ENCODE results near the gene ACO2.
"Not testable (repeated sequence)": the region's sequence is repeated elsewhere in the genome, so short reads cannot be mapped to it uniquely, and the experiment has no call there.

ACO2 gene

DNA sequence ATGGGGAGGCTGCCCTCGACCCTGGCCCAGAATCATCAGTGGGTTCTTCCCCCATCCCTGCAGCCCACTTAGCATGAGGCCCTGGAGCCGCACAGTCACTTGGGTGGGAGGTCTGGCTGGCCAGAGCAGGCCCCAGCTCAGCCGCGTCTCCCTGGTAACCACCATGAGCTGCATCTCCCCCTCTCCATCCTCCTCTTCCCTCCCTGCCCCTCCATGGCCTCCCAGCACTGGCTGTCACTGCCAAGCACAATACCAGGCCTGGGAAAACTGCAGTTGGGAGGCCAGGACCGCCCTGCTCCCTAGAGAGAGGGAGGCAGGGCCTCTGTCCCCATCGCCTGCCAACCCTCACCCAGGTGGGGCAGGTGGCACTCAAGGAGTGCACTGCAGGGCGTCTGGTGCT is 99.9 kb downstream of the ACO2 start:
- Mint-ChIP-seq H3K36me3 (ENCODE audit: low read depth) (peaks cover 5% of the 10 kb centered on the region), H3K27me3 (ENCODE audit: low read depth) (no peaks in the 10 kb centered on the region), H3K4me1 (peaks cover 21% of the 10 kb centered on the region), H3K9me3 (no peaks in the 10 kb centered on the region), H3K4me3 (peak overlapping the region in 1 of 3 experiments; percentile 17), H3K27ac (peak overlapping the region; percentile 53 to 84 (median 64))
- TF ChIP-seq, protein P1, sequence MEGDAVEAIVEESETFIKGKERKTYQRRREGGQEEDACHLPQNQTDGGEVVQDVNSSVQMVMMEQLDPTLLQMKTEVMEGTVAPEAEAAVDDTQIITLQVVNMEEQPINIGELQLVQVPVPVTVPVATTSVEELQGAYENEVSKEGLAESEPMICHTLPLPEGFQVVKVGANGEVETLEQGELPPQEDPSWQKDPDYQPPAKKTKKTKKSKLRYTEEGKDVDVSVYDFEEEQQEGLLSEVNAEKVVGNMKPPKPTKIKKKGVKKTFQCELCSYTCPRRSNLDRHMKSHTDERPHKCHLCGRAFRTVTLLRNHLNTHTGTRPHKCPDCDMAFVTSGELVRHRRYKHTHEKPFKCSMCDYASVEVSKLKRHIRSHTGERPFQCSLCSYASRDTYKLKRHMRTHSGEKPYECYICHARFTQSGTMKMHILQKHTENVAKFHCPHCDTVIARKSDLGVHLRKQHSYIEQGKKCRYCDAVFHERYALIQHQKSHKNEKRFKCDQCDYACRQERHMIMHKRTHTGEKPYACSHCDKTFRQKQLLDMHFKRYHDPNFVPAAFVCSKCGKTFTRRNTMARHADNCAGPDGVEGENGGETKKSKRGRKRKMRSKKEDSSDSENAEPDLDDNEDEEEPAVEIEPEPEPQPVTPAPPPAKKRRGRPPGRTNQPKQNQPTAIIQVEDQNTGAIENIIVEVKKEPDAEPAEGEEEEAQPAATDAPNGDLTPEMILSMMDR (IDR thresholded peaks at IDR 0.05; ENCODE audit: unreplicated experiment in 3 of 3): no peak

DNA sequence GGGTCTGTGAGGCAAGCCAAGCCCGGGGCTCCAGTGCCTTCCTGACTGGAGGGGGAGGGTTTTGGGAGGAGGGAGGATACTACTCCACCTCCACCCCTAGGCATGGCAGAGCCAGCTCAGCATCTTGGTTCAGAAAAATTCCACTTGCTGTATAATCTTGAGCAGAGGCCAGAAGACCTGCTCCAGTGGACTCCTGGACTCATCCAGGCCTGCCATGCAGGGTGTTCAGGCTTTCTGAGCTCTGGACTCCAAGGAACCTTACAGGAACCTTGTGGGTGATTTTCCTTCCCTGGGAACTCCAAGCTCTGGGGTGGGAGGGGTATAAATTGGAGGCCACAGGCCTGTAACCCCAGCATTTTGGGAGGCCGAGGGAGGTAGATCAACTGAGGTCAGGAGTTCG is 101.3 kb downstream of the ACO2 start:
- no peak overlapping the region for H3K4me3 Mint-ChIP-seq
- H3K27me3 Mint-ChIP-seq (ENCODE audit: low read depth): no peaks in the 10 kb centered on the region
- no peaks in the 10 kb centered on the region for H3K9me3 Mint-ChIP-seq
- peaks cover 16% of the 10 kb centered on the region for H3K4me1 Mint-ChIP-seq
- H3K27ac Mint-ChIP-seq: peak overlapping the region in 2 of 3 experiments; percentile 29 to 49
- H3K36me3 Mint-ChIP-seq (ENCODE audit: low read depth): peaks cover 5% of the 10 kb centered on the region
- TF ChIP-seq, protein P1 (IDR thresholded peaks at IDR 0.05; ENCODE audit: unreplicated experiment in 3 of 3): no peak

DNA sequence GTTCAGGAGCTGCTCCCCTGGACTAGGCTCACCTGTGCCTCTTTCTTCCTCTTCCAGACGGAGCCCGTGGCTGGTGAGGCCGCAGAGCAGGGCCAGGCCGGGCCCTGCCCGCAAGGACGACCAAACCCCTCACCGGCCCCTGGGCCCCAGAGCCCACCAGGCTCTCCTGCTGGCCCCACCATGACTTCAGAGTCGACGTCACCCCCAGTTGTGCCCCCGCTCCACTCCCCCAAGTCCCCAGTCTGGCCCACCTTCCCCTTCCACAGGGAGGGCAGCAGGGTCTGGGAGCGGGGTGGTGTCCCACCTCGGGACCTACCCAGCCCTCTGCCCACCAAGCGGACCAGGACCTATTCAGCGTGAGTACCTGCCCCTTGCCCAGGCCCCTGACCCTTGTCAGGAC is 102.9 kb downstream of the ACO2 start:
- Mint-ChIP-seq H3K4me3 (no peak overlapping the region), H3K4me1 (peaks cover 14% of the 10 kb centered on the region), H3K36me3 (ENCODE audit: low read depth) (peaks cover 7% of the 10 kb centered on the region), H3K27ac (no peak overlapping the region), H3K27me3 (ENCODE audit: low read depth) (no peaks in the 10 kb centered on the region), H3K9me3 (no peaks in the 10 kb centered on the region)
- TF ChIP-seq, protein P1 (IDR thresholded peaks at IDR 0.05; ENCODE audit: unreplicated experiment in 3 of 3): no peak

DNA sequence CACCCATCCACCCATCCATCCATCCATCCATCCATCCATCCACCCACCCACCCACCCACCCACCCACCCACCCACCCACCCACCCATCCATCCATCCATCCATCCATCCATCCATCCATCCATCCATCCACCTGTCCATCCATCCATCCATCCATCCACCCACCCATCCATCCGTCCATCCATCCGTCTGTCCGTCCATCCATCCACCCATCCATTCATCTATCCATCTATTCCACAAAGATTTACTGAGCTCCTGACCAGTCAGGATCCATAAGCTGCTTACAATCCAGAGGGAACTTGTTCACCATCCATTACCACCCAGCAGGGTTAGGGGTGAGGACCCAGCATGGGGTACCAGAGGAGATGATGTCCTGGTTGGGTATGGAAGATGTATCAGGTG is 103.4 kb downstream of the ACO2 start:
- H3K27me3 Mint-ChIP-seq (ENCODE audit: low read depth); H3K4me3 Mint-ChIP-seq; H3K9me3 Mint-ChIP-seq; H3K27ac Mint-ChIP-seq: not testable (repeated sequence)
- Mint-ChIP-seq H3K36me3 (ENCODE audit: low read depth) (peaks cover 10% of the 10 kb centered on the region), H3K4me1 (peaks cover 18% of the 10 kb centered on the region)

DNA sequence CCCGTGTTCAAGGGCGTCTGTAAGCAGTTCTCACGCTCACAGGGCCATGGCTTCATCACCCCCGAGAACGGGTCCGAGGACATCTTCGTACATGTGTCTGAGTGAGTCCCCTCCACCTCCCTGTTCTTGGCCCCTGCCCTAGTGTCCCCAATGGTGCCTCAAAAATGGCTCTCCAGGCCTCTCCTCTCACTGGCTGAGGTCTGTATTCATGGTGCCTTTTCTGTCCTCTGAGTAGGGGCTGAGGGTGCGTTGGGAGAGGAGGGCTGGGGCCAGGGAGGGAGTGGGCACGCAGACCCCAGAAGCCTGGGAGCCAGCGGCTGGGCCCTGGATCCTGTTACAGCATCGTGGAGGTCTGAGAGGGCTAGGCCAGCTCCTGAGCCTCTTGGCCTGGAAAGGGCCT is 104.8 kb downstream of the ACO2 start:
- peaks cover 10% of the 10 kb centered on the region for H3K36me3 Mint-ChIP-seq (ENCODE audit: low read depth)
- TF ChIP-seq, protein P1 (IDR thresholded peaks at IDR 0.05; ENCODE audit: unreplicated experiment in 3 of 3): no peak
- H3K27me3 Mint-ChIP-seq (ENCODE audit: low read depth): no peaks in the 10 kb centered on the region
- peaks cover 15% of the 10 kb centered on the region for H3K4me1 Mint-ChIP-seq
- H3K9me3 Mint-ChIP-seq: no peaks in the 10 kb centered on the region
- H3K4me3 Mint-ChIP-seq: no peak overlapping the region
- H3K27ac Mint-ChIP-seq: no peak overlapping the region

DNA sequence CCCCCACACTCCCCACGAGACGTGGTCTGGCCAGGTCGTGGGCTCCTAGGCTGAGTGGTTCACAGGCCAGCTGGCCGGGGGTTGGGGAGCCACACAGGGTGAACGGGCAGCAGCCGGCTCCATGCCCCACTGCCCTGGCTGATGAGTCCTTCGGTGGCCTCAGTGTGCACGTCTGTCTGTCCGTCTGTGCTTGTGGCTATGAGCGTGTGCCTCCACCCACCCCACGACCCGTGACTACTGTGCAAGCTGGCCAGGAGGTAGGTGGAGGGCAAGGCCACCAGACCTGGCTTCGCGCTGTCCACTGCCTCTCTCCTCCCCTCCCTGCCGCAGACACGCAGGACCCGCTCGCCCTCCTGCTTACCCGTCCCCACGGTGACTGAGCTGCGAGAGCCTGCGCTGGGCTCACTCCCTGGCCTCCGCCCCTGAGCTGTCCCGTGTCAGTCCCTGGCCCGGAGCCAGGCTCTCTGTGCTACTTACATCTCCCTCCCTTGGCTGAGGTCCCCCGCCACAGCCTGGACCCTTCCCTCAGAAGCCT is 106.0 kb downstream of the ACO2 start:
- TF ChIP-seq, protein P1 (IDR thresholded peaks at IDR 0.05; ENCODE audit: unreplicated experiment in 3 of 3): no peak
- H3K9me3 Mint-ChIP-seq: no peaks in the 10 kb centered on the region
- no peak overlapping the region for H3K4me3 Mint-ChIP-seq
- H3K4me1 Mint-ChIP-seq: peaks cover 6% of the 10 kb centered on the region
- no peaks in the 10 kb centered on the region for H3K27me3 Mint-ChIP-seq (ENCODE audit: low read depth)
- no peak overlapping the region for H3K27ac Mint-ChIP-seq
- peaks cover 10% of the 10 kb centered on the region for H3K36me3 Mint-ChIP-seq (ENCODE audit: low read depth)

All from nephron (organoid).